Choroid plexus epithelial cell (primary cell): ENCODE data around the gene PRPF38A.
A peak's percentile ranks its signal among the peaks of the same experiment; 100 is the strongest.

Experiments used
- DNase-seq: peaks from one replicate; pipeline ENCODE4 v3.0.0-alpha.2; 2010; ENCODE audit warnings: low read depth
- H3K4me3 ChIP-seq: 2 replicates; pipeline ENCODE4 v1.5.1; 2011; ENCODE audit warnings: low read depth, mild to moderate bottlenecking, control low read depth, low read length, moderate library complexity
- TF ChIP-seq, protein P1 (sequence below): conservative IDR thresholded peaks from 2 replicates; pipeline ENCODE4 v1.5.1; 2011; ENCODE audit warnings: low read depth, mild to moderate bottlenecking, control low read depth, inconsistent platforms, low read length, moderate library complexity

PRPF38A gene

GRCh38 chr1:52420713-52421112 lies 16.3 kb downstream of the PRPF38A start:
- TF ChIP-seq, protein P1, sequence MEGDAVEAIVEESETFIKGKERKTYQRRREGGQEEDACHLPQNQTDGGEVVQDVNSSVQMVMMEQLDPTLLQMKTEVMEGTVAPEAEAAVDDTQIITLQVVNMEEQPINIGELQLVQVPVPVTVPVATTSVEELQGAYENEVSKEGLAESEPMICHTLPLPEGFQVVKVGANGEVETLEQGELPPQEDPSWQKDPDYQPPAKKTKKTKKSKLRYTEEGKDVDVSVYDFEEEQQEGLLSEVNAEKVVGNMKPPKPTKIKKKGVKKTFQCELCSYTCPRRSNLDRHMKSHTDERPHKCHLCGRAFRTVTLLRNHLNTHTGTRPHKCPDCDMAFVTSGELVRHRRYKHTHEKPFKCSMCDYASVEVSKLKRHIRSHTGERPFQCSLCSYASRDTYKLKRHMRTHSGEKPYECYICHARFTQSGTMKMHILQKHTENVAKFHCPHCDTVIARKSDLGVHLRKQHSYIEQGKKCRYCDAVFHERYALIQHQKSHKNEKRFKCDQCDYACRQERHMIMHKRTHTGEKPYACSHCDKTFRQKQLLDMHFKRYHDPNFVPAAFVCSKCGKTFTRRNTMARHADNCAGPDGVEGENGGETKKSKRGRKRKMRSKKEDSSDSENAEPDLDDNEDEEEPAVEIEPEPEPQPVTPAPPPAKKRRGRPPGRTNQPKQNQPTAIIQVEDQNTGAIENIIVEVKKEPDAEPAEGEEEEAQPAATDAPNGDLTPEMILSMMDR: no peak
- DNase-seq: no peak
- H3K4me3 ChIP-seq: no peak overlapping the region

GRCh38 chr1:52423055-52423454 lies 18.7 kb downstream of the PRPF38A start:
- TF ChIP-seq, protein P1: no peak
- H3K4me3 ChIP-seq: no peak overlapping the region
- no peak for DNase-seq

DNA sequence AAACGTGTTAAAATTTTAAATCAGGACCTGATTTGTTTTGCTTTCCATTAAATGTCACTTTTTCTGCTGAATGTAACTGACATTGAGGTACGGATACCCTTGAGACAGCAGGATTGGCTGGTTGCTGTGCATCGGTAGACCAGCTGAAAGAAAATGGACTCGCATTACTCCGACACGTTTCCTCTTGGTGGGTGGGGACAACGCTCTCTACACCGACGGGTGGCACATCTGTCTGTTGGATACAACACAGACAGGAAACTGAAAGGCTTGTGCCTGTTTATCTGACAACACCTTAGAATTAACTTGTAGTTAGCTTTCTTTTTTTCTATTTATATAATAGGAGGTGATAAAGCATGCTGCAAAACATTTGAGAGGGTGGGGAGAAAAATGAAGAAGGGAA lies 19.4 kb downstream of the PRPF38A start:
- TF ChIP-seq, protein P1: no peak
- DNase-seq: no peak
- no peak overlapping the region for H3K4me3 ChIP-seq

DNA sequence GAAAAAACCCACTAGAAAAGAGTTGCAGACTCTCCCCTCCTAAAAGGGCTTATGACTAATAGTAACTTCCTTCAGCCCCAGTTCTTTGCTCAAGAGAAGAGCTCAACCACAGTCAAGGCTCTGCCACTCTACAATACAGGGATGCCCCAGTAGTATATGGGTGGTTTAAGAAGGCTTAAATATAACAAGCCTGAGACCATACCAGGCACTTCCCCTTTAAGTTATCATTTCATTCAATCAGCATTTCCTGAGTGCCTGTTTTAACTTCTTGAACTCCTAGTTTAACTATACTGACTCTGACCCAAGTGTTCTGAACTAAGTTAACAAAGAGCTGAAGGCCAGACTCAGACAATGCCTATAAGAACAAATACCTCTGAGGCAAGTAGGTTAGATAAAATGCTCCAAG lies 19.8 kb downstream of the PRPF38A start:
- no peak for DNase-seq

GRCh38 chr1:52424813-52425212 lies 20.4 kb downstream of the PRPF38A start:
- DNase-seq: peak; percentile 25
- TF ChIP-seq, protein P1: no peak
- no peak overlapping the region for H3K4me3 ChIP-seq

More for the DNA sequence above, 19.8 kb downstream of the PRPF38A start:
- TF ChIP-seq, protein P1: no peak
- no peak overlapping the region for H3K4me3 ChIP-seq

- peak; percentile 67 for DNase-seq
- TF ChIP-seq, protein P1: no peak
- no peak overlapping the region for H3K4me3 ChIP-seq
These were observed 22.0 kb downstream of the PRPF38A start for GRCh38 chr1:52426371-52426770.

DNA sequence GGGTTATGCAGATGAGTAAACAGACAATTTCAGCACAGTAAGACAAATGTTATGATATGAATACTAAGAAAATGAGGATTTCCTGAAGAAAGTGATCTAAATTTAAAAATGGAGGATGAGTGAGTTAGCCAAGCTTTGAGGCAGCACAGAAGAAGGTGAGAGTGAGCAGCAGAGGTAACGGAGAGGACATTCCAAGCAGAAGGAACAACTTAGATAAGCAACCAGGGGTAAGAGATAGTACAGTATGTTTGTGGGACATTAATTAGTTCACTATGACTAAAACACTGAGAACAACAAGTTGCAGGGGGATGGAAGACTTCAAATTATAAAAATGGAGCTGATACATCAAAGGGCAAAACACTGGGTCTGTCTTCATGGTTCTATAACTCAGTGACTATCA lies 22.8 kb downstream of the PRPF38A start:
- no peak overlapping the region for H3K4me3 ChIP-seq
- no peak for DNase-seq
- TF ChIP-seq, protein P1: no peak
